Activated CD4-positive, alpha-beta T cell treated with anti-CD3 and anti-CD28 coated beads, Interleukin-2, amount 10 ng/mL, durations not matched to agents 7 days and 5 days (primary cell): ENCODE results near the gene BCL7C. TPM values are rescaled to one million over a fixed set of nuclear protein-coding genes. Genes with fewer than 3 reads are reported as not detected.

Experiments
- CTCF ChIA-PET: fragments of 350-600 bp; sonication (Branson Sonifier 250); formaldehyde crosslinking; loops from one replicate; lab custom pipeline; 2021; ENCODE audit warnings: antibody characterized with exemption; lab: Charles Lee
- POLR2A ChIA-PET: fragments of 350-600 bp; sonication (Branson Sonifier 250); formaldehyde crosslinking; loops from one replicate; lab custom pipeline; 2021; ENCODE audit warnings: antibody characterized with exemption; lab: Charles Lee
- DNase-seq: peaks from one replicate; pipeline ENCODE4 v3.0.0-alpha.2; 2020
- H3K27ac Mint-ChIP-seq: one replicate; pipeline ENCODE4 v1.8.0; 2021; ENCODE audit warnings: mild to moderate bottlenecking, moderate library complexity, mixed read lengths
- H3K27me3 Mint-ChIP-seq: one replicate; pipeline ENCODE4 v1.8.0; 2021; ENCODE audit warnings: mixed read lengths
- H3K36me3 Mint-ChIP-seq: one replicate; pipeline ENCODE4 v1.8.0; 2021; ENCODE audit warnings: low read depth, mixed read lengths
- H3K4me1 Mint-ChIP-seq: one replicate; pipeline ENCODE4 v1.8.0; 2021; ENCODE audit warnings: mixed read lengths
- H3K4me3 Mint-ChIP-seq: one replicate; pipeline ENCODE4 v1.8.0; 2021; ENCODE audit warnings: mild to moderate bottlenecking, moderate library complexity, mixed read lengths
- H3K9me3 Mint-ChIP-seq: one replicate; pipeline ENCODE4 v1.8.0; 2021; ENCODE audit warnings: mixed read lengths
- microRNA-seq: library from miRNA; unstranded; fragments of <30 nt; microRNA quantifications from one replicate; pipeline ENCODE4 v1.2.0, GENCODE V29; 2021; ENCODE audit warnings: borderline microRNAs expressed, borderline replicate concordance
- total RNA-seq, 2 experiments: library from RNA; stranded (reverse); gene quantifications; one replicate each; pipeline ENCODE4 v1.2.3, GENCODE V29; 2021

The BCL7C gene
- total RNA-seq, 2 experiments from 2014 or later, result 21.8 to 22.1 TPM

DNA sequence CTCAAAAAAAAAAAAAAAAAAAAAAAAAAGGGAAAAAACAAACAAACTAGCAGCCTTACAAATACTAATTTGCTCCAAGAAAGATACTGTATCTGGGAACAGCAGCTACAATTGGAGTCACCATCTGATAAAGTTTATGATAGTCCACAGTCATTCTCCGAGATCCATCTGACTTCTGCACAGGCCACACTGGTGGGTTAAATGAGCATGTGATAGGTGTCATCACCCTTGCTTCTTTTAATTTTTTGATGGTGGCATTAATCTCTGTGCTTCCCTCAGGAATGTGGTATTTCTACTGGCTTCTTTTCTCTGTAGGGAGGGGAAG, 49.6 kb downstream of the BCL7C start:
- H3K4me3 Mint-ChIP-seq, result no peak overlapping the region
- no peak for DNase-seq
- H3K9me3 Mint-ChIP-seq, result no peaks in the 10 kb centered on the region
- no peaks in the 10 kb centered on the region for H3K36me3 Mint-ChIP-seq
- no peak overlapping the region for H3K27ac Mint-ChIP-seq
- ChIA-PET POLR2A (interaction anchor here (1.6 to 1.9 kb wide), 2 partner anchors 30 to 58 kb away, joined by 6 to 12 read pairs; no protein-coding TSS in a partner anchor), CTCF (interaction anchor here (0.6 to 6.1 kb wide), 26 partner anchors 8 to 166 kb away, joined by 3 to 46 read pairs (median 5); partner anchors contain the start of gene BCL7C)
- H3K27me3 Mint-ChIP-seq, result no peaks in the 10 kb centered on the region
- H3K4me1 Mint-ChIP-seq, result peaks cover 10% of the 10 kb centered on the region

DNA sequence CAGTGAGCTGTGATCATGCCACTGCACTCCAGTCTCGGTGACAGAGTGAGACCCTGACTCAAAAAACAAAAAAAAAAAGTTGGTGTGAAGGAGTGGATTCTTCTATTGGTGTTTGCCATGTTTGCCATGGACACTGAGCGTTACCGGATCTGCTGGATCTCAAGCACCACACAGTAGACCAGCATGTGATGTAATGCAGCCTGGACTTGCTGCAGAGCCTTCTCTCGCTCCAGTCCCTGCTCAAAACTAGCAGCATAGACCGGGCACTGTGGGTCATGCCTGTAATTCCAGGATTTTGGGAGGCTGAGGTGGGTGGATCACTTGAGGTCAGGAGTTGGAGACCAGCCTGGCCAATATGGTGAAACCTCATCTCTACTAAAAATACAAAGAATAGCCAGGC, 50.4 kb downstream of the BCL7C start:
- ChIA-PET POLR2A (no interaction called here), CTCF (interaction anchor here (0.7 to 6.1 kb wide), 8 partner anchors 12 to 944 kb away, joined by 3 to 46 read pairs (median 12); no protein-coding TSS in a partner anchor)
- H3K27ac Mint-ChIP-seq, result no peak overlapping the region
- H3K36me3 Mint-ChIP-seq, result no peaks in the 10 kb centered on the region
- H3K4me3 Mint-ChIP-seq, result no peak overlapping the region
- H3K9me3 Mint-ChIP-seq, result no peaks in the 10 kb centered on the region
- peaks cover 10% of the 10 kb centered on the region for H3K4me1 Mint-ChIP-seq
- no peaks in the 10 kb centered on the region for H3K27me3 Mint-ChIP-seq
- DNase-seq, result no peak

DNA sequence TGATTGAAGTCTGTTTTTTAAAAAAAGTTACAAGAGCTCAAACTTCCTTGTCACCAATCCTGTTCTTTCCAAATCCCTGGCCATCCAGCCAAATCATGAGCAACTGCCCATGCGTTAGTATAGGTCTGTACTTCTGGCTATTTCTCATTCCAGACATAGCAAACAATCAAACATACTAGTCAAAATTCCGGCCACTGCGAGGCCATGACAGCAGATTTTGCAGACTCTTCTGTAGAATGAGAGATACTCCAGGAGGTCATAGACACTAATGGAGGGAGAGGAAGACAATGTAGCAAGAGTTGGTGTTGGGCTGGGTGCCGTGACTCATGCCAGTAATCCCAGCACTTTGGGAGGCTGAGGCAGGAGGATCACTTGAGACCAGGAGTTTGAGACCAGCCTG, 50.9 kb downstream of the BCL7C start:
- no peaks in the 10 kb centered on the region for H3K36me3 Mint-ChIP-seq
- ChIA-PET CTCF (interaction anchor here (0.5 to 6.1 kb wide), 6 partner anchors 12 to 99 kb away, joined by 3 to 35 read pairs (median 3); no protein-coding TSS in a partner anchor), POLR2A (no interaction called here)
- H3K4me3 Mint-ChIP-seq, result no peak overlapping the region
- H3K9me3 Mint-ChIP-seq, result no peaks in the 10 kb centered on the region
- no peak overlapping the region for H3K27ac Mint-ChIP-seq
- no peak for DNase-seq
- H3K4me1 Mint-ChIP-seq, result peaks cover 10% of the 10 kb centered on the region
- no peaks in the 10 kb centered on the region for H3K27me3 Mint-ChIP-seq

- H3K9me3 Mint-ChIP-seq, result no peaks in the 10 kb centered on the region
- no peak overlapping the region for H3K4me3 Mint-ChIP-seq
- H3K4me1 Mint-ChIP-seq, result peaks cover 10% of the 10 kb centered on the region
- H3K27ac Mint-ChIP-seq, result no peak overlapping the region
- POLR2A ChIA-PET, result no interaction called here
- no peaks in the 10 kb centered on the region for H3K36me3 Mint-ChIP-seq
- CTCF ChIA-PET, result interaction anchor here (0.9 to 6.1 kb wide), 2 partner anchors 14 to 61 kb away, joined by 3 to 35 read pairs; no protein-coding TSS in a partner anchor
- no peaks in the 10 kb centered on the region for H3K27me3 Mint-ChIP-seq
- DNase-seq, result no peak
Observed at GRCh38 chr16:30841332-30841731, 52.5 kb downstream of the BCL7C start.

GRCh38 chr16:30840611-30841010, 53.3 kb downstream of the BCL7C start:
- no peaks in the 10 kb centered on the region for H3K9me3 Mint-ChIP-seq
- CTCF ChIA-PET, result no interaction called here

GRCh38 chr16:30839523-30840227, 54.2 kb downstream of the BCL7C start:
- H3K27me3 Mint-ChIP-seq, result no peaks in the 10 kb centered on the region
- POLR2A ChIA-PET, result no interaction called here
- no peak overlapping the region for H3K4me3 Mint-ChIP-seq
- DNase-seq, result no peak
- no peaks in the 10 kb centered on the region for H3K9me3 Mint-ChIP-seq
- CTCF ChIA-PET, result interaction anchor here (0.7 to 2.0 kb wide), 3 partner anchors 9 to 63 kb away, joined by 3 to 12 read pairs (median 3); no protein-coding TSS in a partner anchor
- no peaks in the 10 kb centered on the region for H3K36me3 Mint-ChIP-seq
- H3K4me1 Mint-ChIP-seq, result peaks cover 2% of the 10 kb centered on the region
- H3K27ac Mint-ChIP-seq, result no peak overlapping the region

More at GRCh38 chr16:30840611-30841010, 53.3 kb downstream of the BCL7C start:
- DNase-seq, result no peak
- H3K4me1 Mint-ChIP-seq, result peaks cover 10% of the 10 kb centered on the region
- no peaks in the 10 kb centered on the region for H3K27me3 Mint-ChIP-seq
- no peaks in the 10 kb centered on the region for H3K36me3 Mint-ChIP-seq
- POLR2A ChIA-PET, result no interaction called here
- H3K4me3 Mint-ChIP-seq, result no peak overlapping the region
- no peak overlapping the region for H3K27ac Mint-ChIP-seq

- DNase-seq, result no peak
- CTCF ChIA-PET, result interaction anchor here (0.7 to 2.0 kb wide), 3 partner anchors 8 to 63 kb away, joined by 3 to 12 read pairs (median 3); no protein-coding TSS in a partner anchor
- POLR2A ChIA-PET, result no interaction called here
- no peak overlapping the region for H3K27ac Mint-ChIP-seq
- H3K4me1 Mint-ChIP-seq, result no peaks in the 10 kb centered on the region
- no peaks in the 10 kb centered on the region for H3K27me3 Mint-ChIP-seq
- no peak overlapping the region for H3K4me3 Mint-ChIP-seq
- H3K36me3 Mint-ChIP-seq, result no peaks in the 10 kb centered on the region
- no peaks in the 10 kb centered on the region for H3K9me3 Mint-ChIP-seq
Observed at GRCh38 chr16:30838876-30839471, 54.9 kb downstream of the BCL7C start.

GRCh38 chr16:30837904-30838303, 56.0 kb downstream of the BCL7C start:
- H3K4me3 Mint-ChIP-seq, result no peak overlapping the region
- peak overlapping the region; percentile 5 for H3K27ac Mint-ChIP-seq
- H3K36me3 Mint-ChIP-seq, result no peaks in the 10 kb centered on the region
- ChIA-PET CTCF (interaction anchor here (0.9 to 1.4 kb wide), 3 partner anchors 23 to 101 kb away, joined by 3 read pairs; no protein-coding TSS in a partner anchor), POLR2A (no interaction called here)
- no peaks in the 10 kb centered on the region for H3K4me1 Mint-ChIP-seq
- H3K9me3 Mint-ChIP-seq, result no peaks in the 10 kb centered on the region
- H3K27me3 Mint-ChIP-seq, result no peaks in the 10 kb centered on the region
- DNase-seq, result no peak

Small RNA genes within 50 kb of the gene (microRNA-seq; reads per million reads assigned to microRNA genes)
- gene MIR4519, result not detected
- gene MIR762, result 0.84 reads per million

Other genes with a start within 250 kb of the BCL7C start
- 10 to 100 TPM; 78.6 to 80.1 TPM for gene PRR14, start 243.1 kb downstream of the BCL7C start, total RNA-seq
- gene FBRS, start 235.6 kb downstream of the BCL7C start, total RNA-seq, result 100 to 1,000 TPM in 1 of 2 experiments, 10 to 100 TPM in 1; 88.9 to 109 TPM
- gene SRCAP, start 194.9 kb downstream of the BCL7C start, total RNA-seq, result 10 to 100 TPM; 81.7 to 86.1 TPM
- 10 to 100 TPM; 41.1 to 43.4 TPM for gene PHKG2, start 145.7 kb downstream of the BCL7C start, total RNA-seq
- gene CFAP119, start 132.0 kb downstream of the BCL7C start, total RNA-seq, result 1 to 10 TPM; 2.2 to 3.0 TPM
- 100 to 1,000 TPM in 1 of 2 experiments, 10 to 100 TPM in 1; 81.9 to 101 TPM for gene RNF40, start 131.8 kb downstream of the BCL7C start, total RNA-seq
- gene ZNF629, start 106.9 kb downstream of the BCL7C start, total RNA-seq, result 1 to 10 TPM; 1.4 TPM
- under 1 TPM; 0.22 to 0.31 TPM for gene CTF1, start 2.5 kb upstream of the BCL7C start, total RNA-seq
- gene FBXL19, start 29.5 kb upstream of the BCL7C start, total RNA-seq, result 10 to 100 TPM; 21.7 to 22.4 TPM
- 10 to 100 TPM; 18.4 to 19.0 TPM for gene ORAI3, start 55.0 kb upstream of the BCL7C start, total RNA-seq
- gene SETD1A, start 63.7 kb upstream of the BCL7C start, total RNA-seq, result 10 to 100 TPM; 26.5 to 26.6 TPM
- gene HSD3B7, start 91.1 kb upstream of the BCL7C start, total RNA-seq, result 1 to 10 TPM; 3.4 to 3.5 TPM
- gene STX1B, start 116.6 kb upstream of the BCL7C start, total RNA-seq, result 1 to 10 TPM in 1 of 2 experiments, under 1 TPM in 1; 0.62 to 1.1 TPM
- gene STX4, start 139.5 kb upstream of the BCL7C start, total RNA-seq, result 10 to 100 TPM; 48.0 to 56.7 TPM
- gene ZNF668, start 180.2 kb upstream of the BCL7C start, total RNA-seq, result 10 to 100 TPM; 11.2 to 12.9 TPM
- gene ZNF646, start 180.3 kb upstream of the BCL7C start, total RNA-seq, result 10 to 100 TPM; 28.3 to 33.3 TPM
- gene PRSS53, start 194.9 kb upstream of the BCL7C start, total RNA-seq, result 1 to 10 TPM; 3.5 to 5.7 TPM
- 10 to 100 TPM; 55.5 to 59.3 TPM for gene VKORC1, start 200.7 kb upstream of the BCL7C start, total RNA-seq
- gene BCKDK, start 214.3 kb upstream of the BCL7C start, total RNA-seq, result 10 to 100 TPM; 23.0 to 23.5 TPM
- 10 to 100 TPM; 63.4 to 67.7 TPM for gene KAT8, start 223.6 kb upstream of the BCL7C start, total RNA-seq
- under 1 TPM in 1 of 2 experiments, not detected in 1; 0.17 TPM for gene PRSS8, start 241.7 kb upstream of the BCL7C start, total RNA-seq